H1 (cell line): Measurements from ENCODE around the gene TM4SF18. TPM values are rescaled to one million over a fixed set of nuclear protein-coding genes. Genes with fewer than 3 reads are reported as not detected.

ENCODE experiments used
- CTCF ChIA-PET: fragments of 300-600 bp; sonication (Branson Sonifier 250); formaldehyde crosslinking; loops from one replicate; lab custom pipeline; 2021; ENCODE audit not compliant: partially characterized antibody; lab: Charles Lee
- POLR2A ChIA-PET: fragments of 300-600 bp; sonication (Branson Sonifier 250); formaldehyde crosslinking; loops from one replicate; lab custom pipeline; 2021; ENCODE audit warnings: inconsistent platforms; ENCODE audit not compliant: partially characterized antibody; lab: Charles Lee
- DNase-seq, 2 experiments: peaks; one replicate each; pipeline versions ENCODE4 v3.0.0 to v3.0.0-alpha.2; 2010 to 2022; ENCODE audit warnings: low spot score in 2 of 2, low read depth in 1 of 2, mixed read lengths in 1 of 2
- FAIRE-seq: peaks from 2 replicates; lab custom pipeline; 2011; peaks lifted over from hg19 to GRCh38; lab: Jason Lieb, UNC
- H2AFZ ChIP-seq: 2 replicates; pipeline ENCODE4 v1.8.1; 2012; ENCODE audit warnings: low read length, inconsistent platforms
- H2AK5ac ChIP-seq: 2 replicates; pipeline ENCODE4 v1.6.1; 2013; ENCODE audit warnings: low read depth, low read length
- H2BK120ac ChIP-seq: replicated peaks from 2 replicates; pipeline ENCODE3; 2013; ENCODE audit warnings: low read depth, low read length, inconsistent platforms
- H2BK12ac ChIP-seq: 2 replicates; pipeline ENCODE4 v1.6.1; 2013; ENCODE audit warnings: low read depth, low read length
- H2BK15ac ChIP-seq: 2 replicates; pipeline ENCODE4 v1.6.1; 2013; ENCODE audit warnings: low read length
- H2BK20ac ChIP-seq: 2 replicates; pipeline ENCODE4 v1.6.1; 2013; ENCODE audit warnings: low read length
- H2BK5ac ChIP-seq: 2 replicates; pipeline ENCODE4 v1.6.1; 2013; ENCODE audit warnings: low read depth, low read length
- H3K14ac ChIP-seq: 2 replicates; pipeline ENCODE4 v1.6.1; 2013; ENCODE audit warnings: inconsistent platforms; ENCODE audit not compliant: insufficient read length
- H3K18ac ChIP-seq: 2 replicates; pipeline ENCODE4 v1.6.1; 2013; ENCODE audit warnings: low read length; ENCODE audit errors: extremely low read depth
- H3K23ac ChIP-seq: 2 replicates; pipeline ENCODE4 v1.6.1; 2013; ENCODE audit warnings: inconsistent platforms; ENCODE audit not compliant: insufficient read length
- H3K23me2 ChIP-seq: 2 replicates; pipeline ENCODE4 v1.6.1; 2013; ENCODE audit warnings: low read depth, low read length
- H3K27ac ChIP-seq: 2 replicates; pipeline ENCODE4 v1.6.1; 2011; ENCODE audit warnings: low read depth, low read length, inconsistent platforms
- H3K27me3 ChIP-seq, 4 experiments: replicated peaks in 1 of 4; 1 replicate in 1 of 4; 2 replicates in 3 of 4; pipeline versions ENCODE4 v1.6.1 to v1.8.1; 2011 to 2013; ENCODE audit warnings: low read length in 3 of 4, mild to moderate bottlenecking in 3 of 4, inconsistent platforms in 2 of 4, mixed read lengths in 2 of 4, moderate library complexity in 1 of 4; ENCODE audit not compliant: control insufficient read depth in 3 of 4, insufficient read depth in 3 of 4; ENCODE audit errors: extremely low read depth in 1 of 4
- H3K36me3 ChIP-seq, 4 experiments: 2 replicates each; pipeline versions ENCODE4 v1.6.1 to v1.8.1; 2011 to 2013; ENCODE audit warnings: mild to moderate bottlenecking in 4 of 4, low read length in 3 of 4, moderate library complexity in 2 of 4, control low read depth in 1 of 4, inconsistent platforms in 1 of 4; ENCODE audit not compliant: insufficient read depth in 4 of 4, control insufficient read depth in 2 of 4
- H3K4ac ChIP-seq: replicated peaks from 2 replicates; pipeline ENCODE3; 2013; ENCODE audit warnings: low read length, low read depth, mixed read lengths, inconsistent platforms; ENCODE audit not compliant: insufficient read length
- H3K4me1 ChIP-seq, 4 experiments: replicated peaks in 1 of 4; 1 replicate in 1 of 4; 2 replicates in 3 of 4; pipeline versions ENCODE4 v1.6.1 to v1.8.1; 2011 to 2013; ENCODE audit warnings: low read length in 3 of 4, inconsistent platforms in 2 of 4, mixed read lengths in 1 of 4; ENCODE audit not compliant: insufficient read depth in 4 of 4, control insufficient read depth in 3 of 4
- H3K4me2 ChIP-seq, 2 experiments: 2 replicates each; pipeline versions ENCODE4 v1.6.1 to v1.8.1; 2011 to 2013; ENCODE audit warnings: low read depth in 2 of 2, low read length in 2 of 2, control low read depth in 1 of 2, inconsistent platforms in 1 of 2, mild to moderate bottlenecking in 1 of 2; ENCODE audit not compliant: insufficient read depth in 1 of 2
- H3K4me3 ChIP-seq, 4 experiments: fragments of 200-600, 300-600 bp in 1 of 4; sonication (generic), shearing (Covaris generic), sonication (Bioruptor Twin) in 1 of 4; 2 replicates each; pipeline versions ENCODE4 v1.5.1 to v1.8.1; 2011 to 2016; ENCODE audit warnings: low read length in 4 of 4, low read depth in 3 of 4, control low read depth in 2 of 4, inconsistent platforms in 2 of 4, mild to moderate bottlenecking in 2 of 4, mixed read lengths in 1 of 4, moderate library complexity in 1 of 4; ENCODE audit not compliant: insufficient read depth in 2 of 4; ENCODE audit errors: extremely low read depth in 1 of 4
- H3K56ac ChIP-seq: replicated peaks from 2 replicates; pipeline ENCODE3; 2013; ENCODE audit warnings: low read depth, mild to moderate bottlenecking, mixed read lengths, low read length, inconsistent platforms; ENCODE audit not compliant: insufficient read length
- H3K79me1 ChIP-seq: 2 replicates; pipeline ENCODE4 v1.6.1; 2013; ENCODE audit warnings: low read depth, low read length, control low read depth
- H3K79me2 ChIP-seq, 2 experiments: 2 replicates each; pipeline versions ENCODE4 v1.6.1 to v1.8.1; 2012 to 2013; ENCODE audit warnings: low read length in 2 of 2, mild to moderate bottlenecking in 2 of 2, inconsistent platforms in 1 of 2; ENCODE audit not compliant: insufficient read depth in 2 of 2, control insufficient read depth in 1 of 2
- H3K9ac ChIP-seq, 4 experiments: replicated peaks in 1 of 4; 1 replicate in 1 of 4; 2 replicates in 3 of 4; pipeline versions ENCODE4 v1.6.1 to v1.8.1; 2011 to 2013; ENCODE audit warnings: low read depth in 3 of 4, low read length in 3 of 4, control low read depth in 2 of 4, mild to moderate bottlenecking in 2 of 4, moderate library complexity in 2 of 4, inconsistent platforms in 1 of 4; ENCODE audit errors: extremely low read depth in 1 of 4
- H3K9me3 ChIP-seq, 2 experiments: 2 replicates each; pipeline versions ENCODE4 v1.6.1 to v1.8.1; 2012 to 2013; ENCODE audit warnings: mild to moderate bottlenecking in 2 of 2, moderate library complexity in 2 of 2, control low read depth in 1 of 2, inconsistent platforms in 1 of 2, low read depth in 1 of 2, low read length in 1 of 2, mixed read lengths in 1 of 2; ENCODE audit not compliant: insufficient read depth in 2 of 2
- H4K20me1 ChIP-seq, 2 experiments: replicated peaks in 1 of 2; 2 replicates each; pipeline versions ENCODE3 to v1.8.1; 2011 to 2013; ENCODE audit warnings: inconsistent platforms in 2 of 2, low read length in 2 of 2, mild to moderate bottlenecking in 1 of 2; ENCODE audit not compliant: insufficient read depth in 2 of 2, control insufficient read depth in 1 of 2
- H4K5ac ChIP-seq: 2 replicates; pipeline ENCODE4 v1.6.1; 2013; ENCODE audit warnings: low read length, low read depth, mixed read lengths, inconsistent platforms; ENCODE audit not compliant: insufficient read length
- H4K8ac ChIP-seq: 2 replicates; pipeline ENCODE4 v1.8.0; 2013; ENCODE audit warnings: mild to moderate bottlenecking, moderate library complexity, low read length, inconsistent platforms; ENCODE audit not compliant: insufficient read depth; ENCODE audit errors: extremely low read depth
- H4K91ac ChIP-seq: replicated peaks from 2 replicates; pipeline ENCODE3; 2013; ENCODE audit warnings: low read length, mixed read lengths, inconsistent platforms; ENCODE audit not compliant: insufficient read length
- CTBP2 ChIP-seq: IDR thresholded peaks from 2 replicates; pipeline ENCODE4 v1.7.0; 2011; ENCODE audit warnings: borderline replicate concordance, mild to moderate bottlenecking, moderate library complexity, mixed read lengths, low read length; ENCODE audit not compliant: insufficient read depth, insufficient read length
- EZH2 ChIP-seq: fragments of 200-600 bp; sonication (generic); IDR thresholded peaks from 2 replicates; pipeline ENCODE4 v1.7.1; 2012; ENCODE audit warnings: low read depth, mild to moderate bottlenecking, moderate library complexity, low read length, inconsistent platforms; ENCODE audit not compliant: severe bottlenecking
- TBP ChIP-seq: IDR thresholded peaks from 2 replicates; pipeline ENCODE4 v1.6.1; 2011; ENCODE audit warnings: low read depth, low read length, improper control_type of control experiment
- polyA plus RNA-seq, 7 experiments: library from polyadenylated mRNA; depleted of rRNA in 3 of 7; stranded (reverse) in 5 of 7; unstranded in 2 of 7; fragments of >200 nt in 5 of 7; fragments of 200-250 nt in 2 of 7; gene quantifications; 1 replicate in 5 of 7; 2 replicates in 1 of 7; 4 replicates in 1 of 7; pipeline versions ENCODE4 v1.2.1 to v1.2.3, GENCODE V29; 2011 to 2013; ENCODE audit warnings: missing spikeins in 2 of 7, mixed read lengths in 2 of 7
- total RNA-seq: library from RNA; stranded (reverse); fragmentation: NEBNext Ultra II Directional; extraction: Animal tissue kit (Norgen Biotek cat#: 25700); gene quantifications from 2 replicates; pipeline ENCODE4 v1.2.1, GENCODE V29; 2021

Gene TM4SF18
- total and polyA plus RNA-seq, 2 of the 8 experiments (the other 6 are each of a cell fraction or from before 2014, with no cell fraction given): 2.9 to 13.6 TPM

DNA sequence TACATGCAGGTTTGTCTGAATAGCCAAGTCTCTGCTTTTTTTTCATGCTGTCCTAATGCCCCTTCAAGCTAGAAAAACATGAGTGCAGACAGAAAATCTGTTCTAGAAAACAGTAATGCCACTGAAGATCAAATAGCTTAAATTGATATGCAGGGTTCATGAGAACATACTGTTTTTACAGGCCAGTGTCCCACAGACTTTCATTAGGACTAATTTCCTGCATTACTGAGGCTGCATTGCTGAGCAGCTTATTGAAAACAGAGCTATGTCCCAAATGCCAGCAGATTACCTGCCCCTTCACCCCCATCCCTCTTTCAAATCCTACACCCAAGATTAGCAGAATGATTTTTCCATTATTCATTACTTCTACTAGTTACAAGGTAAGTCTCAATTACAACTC is 665 bp downstream of the TM4SF18 start:
- peak overlapping the region in 1 of 4 experiments; percentile 48; a peak in 2 of 8 replicates for H3K4me3 ChIP-seq
- H4K5ac ChIP-seq: peak overlapping the region; percentile 6
- H2BK120ac ChIP-seq: peak overlapping the region; percentile 45
- H3K9ac ChIP-seq: no peak overlapping the region; a peak in 1 of 7 replicates
- no peak overlapping the region for H3K56ac ChIP-seq
- no peaks in the 10 kb centered on the region for H3K9me3 ChIP-seq
- no peak overlapping the region for H4K8ac ChIP-seq
- peak overlapping the region; percentile 48 to 61 for H3K4me2 ChIP-seq
- peaks cover 0 to 9% (median 3%) of the 10 kb centered on the region in 4 experiments; a peak in 4 of 7 replicates for H3K4me1 ChIP-seq
- no peak overlapping the region for H3K18ac ChIP-seq
- DNase-seq: no peak
- H3K79me2 ChIP-seq: no peaks in the 10 kb centered on the region
- no peak overlapping the region for H3K4ac ChIP-seq
- no peak for FAIRE-seq
- H3K36me3 ChIP-seq: no peaks in the 10 kb centered on the region
- no peak overlapping the region for H3K27ac ChIP-seq
- POLR2A ChIA-PET: no interaction called here
- no peak overlapping the region for H2BK5ac ChIP-seq
- no peak overlapping the region for H2BK12ac ChIP-seq
- no peak overlapping the region for H2AK5ac ChIP-seq
- CTCF ChIA-PET: interaction anchor here (0.5 to 3.9 kb wide), 13 partner anchors 11 to 426 kb away, joined by 3 to 19 read pairs (median 5); no protein-coding TSS in a partner anchor
- no peaks in the 10 kb centered on the region for H3K79me1 ChIP-seq
- peak overlapping the region; percentile 91 for H2AFZ ChIP-seq
- H3K27me3 ChIP-seq: no peaks in the 10 kb centered on the region
- no peak overlapping the region for H2BK15ac ChIP-seq
- no peak overlapping the region for H3K23ac ChIP-seq
- H3K14ac ChIP-seq: no peak overlapping the region
- H3K23me2 ChIP-seq: no peaks in the 10 kb centered on the region
- TF ChIP-seq TBP (no peak), EZH2 (no peak), CTBP2 (no peak)
- H4K20me1 ChIP-seq: no peaks in the 10 kb centered on the region
- peak overlapping the region; percentile 18 for H4K91ac ChIP-seq
- H2BK20ac ChIP-seq: no peak overlapping the region
